GM19372 (cell line): ENCODE data around the gene ZNF547.
"Not testable (repeated sequence)": the region's sequence is repeated elsewhere in the genome, so short reads cannot be mapped to it uniquely, and the experiment has no call there.

Experiments used
- ATAC-seq: cut with Tn5 transposase; IDR thresholded peaks from one replicate; pipeline ENCODE4 v1.9.1; 2021; ENCODE audit warnings: mild to moderate bottlenecking, low read depth, moderate library complexity; ENCODE audit not compliant: unreplicated experiment

The ZNF547 gene

DNA sequence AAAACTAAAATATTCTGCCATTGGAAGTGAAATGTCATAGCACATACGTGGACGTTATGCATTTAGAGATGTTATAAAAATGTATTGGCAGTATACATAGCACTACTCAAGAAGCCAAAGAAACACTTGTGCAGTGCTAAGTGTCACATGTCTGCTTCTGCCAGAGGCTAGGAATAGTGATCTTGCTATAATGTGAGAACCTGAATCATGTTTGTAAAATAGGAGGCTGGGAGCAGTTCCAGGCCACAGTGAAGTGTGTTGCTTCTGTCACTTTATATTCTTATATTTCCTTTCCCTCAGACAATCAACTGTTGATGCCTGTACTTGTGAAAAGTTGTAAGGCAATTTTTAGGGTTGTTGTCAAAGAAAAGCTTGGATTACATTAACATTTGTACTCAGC lies 3.4 kb downstream of the ZNF547 start:
- ATAC-seq = no peak

DNA sequence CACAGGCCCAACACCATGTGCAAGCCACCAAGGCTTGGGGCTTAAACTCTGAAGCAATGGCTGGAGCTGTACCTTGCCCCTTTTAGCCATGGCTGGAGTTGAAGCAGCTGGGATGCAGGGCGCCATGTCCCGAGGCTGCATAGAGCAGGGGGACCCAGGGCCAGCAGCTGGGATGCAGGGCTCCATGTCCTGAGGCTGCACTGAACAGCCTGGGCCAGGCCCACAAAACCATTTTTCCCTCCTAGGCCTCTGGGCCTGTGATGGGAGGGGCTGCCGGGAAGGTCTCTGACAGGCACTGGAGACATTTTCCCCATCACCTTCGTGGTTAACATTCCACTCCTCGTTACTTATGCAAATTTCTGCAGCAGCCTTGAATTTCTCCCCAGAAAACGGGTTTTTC lies 10.8 kb downstream of the ZNF547 start:
- no peak for ATAC-seq

DNA sequence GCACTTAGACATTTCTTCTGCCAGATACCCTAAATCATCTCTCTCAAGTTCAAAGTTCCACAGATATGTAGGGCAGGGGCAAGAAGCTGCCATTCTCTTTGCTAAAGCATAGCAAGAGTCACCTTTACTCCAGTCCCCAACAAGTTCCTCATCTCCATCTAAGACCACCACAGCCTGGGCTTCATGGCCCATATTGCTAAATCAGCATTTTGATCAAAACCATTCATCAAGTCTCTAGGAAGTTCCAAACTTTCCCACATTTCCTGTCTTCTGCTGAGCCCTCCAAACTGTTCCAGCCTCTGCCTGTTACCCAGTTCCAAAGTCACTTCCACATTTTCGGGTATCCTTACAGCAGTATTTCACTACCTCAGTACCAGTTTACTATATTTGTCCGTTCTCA lies 11.3 kb downstream of the ZNF547 start:
- ATAC-seq = not testable (repeated sequence)

DNA sequence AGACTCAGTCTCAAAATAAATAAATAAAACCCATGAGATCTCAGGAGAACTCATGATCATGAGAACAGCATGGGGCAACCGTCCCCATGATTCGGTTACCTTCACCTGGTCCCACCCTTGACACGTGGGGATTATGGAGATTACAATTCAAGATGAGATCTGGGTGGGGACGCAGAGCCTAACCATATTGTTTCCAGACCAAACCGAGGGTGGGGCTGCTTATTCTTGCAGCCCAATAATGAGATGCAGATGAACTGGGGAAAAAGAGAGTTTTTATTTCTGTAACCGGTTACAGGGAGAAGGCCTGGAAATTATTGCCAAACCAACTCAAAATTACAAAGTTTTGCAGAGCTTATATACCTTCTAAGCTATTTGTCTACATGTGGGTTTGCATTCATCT lies 12.8 kb downstream of the ZNF547 start:
- no peak for ATAC-seq

DNA sequence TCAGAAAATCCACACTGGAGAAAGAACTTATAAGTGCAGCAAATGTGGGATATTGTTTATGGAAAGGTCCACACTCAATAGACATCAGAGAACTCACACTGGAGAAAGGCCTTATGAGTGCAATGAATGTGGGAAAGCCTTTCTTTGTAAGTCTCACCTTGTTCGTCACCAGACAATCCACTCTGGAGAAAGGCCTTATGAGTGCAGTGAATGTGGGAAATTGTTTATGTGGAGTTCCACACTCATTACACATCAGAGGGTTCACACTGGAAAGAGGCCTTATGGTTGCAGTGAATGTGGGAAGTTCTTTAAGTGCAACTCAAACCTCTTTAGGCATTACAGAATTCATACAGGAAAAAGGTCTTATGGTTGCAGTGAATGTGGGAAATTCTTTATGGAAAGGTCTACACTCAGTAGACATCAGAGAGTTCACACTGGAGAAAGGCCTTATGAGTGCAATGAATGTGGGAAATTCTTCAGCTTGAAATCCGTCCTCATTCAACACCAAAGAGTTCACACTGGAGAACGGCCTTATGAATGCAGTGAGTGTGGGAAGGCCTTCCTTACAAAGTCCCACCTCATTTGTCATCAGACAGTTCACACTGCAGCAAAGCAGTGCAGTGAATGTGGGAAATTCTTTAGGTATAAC lies 14.3 kb downstream of the ZNF547 start:
- ATAC-seq = no peak

DNA sequence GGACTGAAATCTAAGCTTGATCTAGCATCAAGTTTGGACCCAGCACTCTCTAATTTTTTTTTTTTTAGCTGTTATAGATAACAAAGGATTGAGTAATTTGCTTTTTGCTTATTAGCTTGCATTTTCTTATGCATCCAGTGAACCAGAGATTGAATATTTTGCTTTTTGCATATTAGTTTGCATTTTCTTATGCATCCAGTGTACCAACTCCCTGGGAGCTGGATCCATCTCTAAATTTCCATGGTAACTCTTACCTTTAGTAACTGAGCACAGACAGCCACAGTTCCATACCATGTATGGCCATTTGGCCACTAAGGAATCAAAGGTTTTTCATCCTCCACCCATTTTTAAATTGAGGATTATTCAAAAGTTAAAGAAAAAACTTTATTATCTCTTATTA lies 17.6 kb downstream of the ZNF547 start:
- no peak for ATAC-seq

DNA sequence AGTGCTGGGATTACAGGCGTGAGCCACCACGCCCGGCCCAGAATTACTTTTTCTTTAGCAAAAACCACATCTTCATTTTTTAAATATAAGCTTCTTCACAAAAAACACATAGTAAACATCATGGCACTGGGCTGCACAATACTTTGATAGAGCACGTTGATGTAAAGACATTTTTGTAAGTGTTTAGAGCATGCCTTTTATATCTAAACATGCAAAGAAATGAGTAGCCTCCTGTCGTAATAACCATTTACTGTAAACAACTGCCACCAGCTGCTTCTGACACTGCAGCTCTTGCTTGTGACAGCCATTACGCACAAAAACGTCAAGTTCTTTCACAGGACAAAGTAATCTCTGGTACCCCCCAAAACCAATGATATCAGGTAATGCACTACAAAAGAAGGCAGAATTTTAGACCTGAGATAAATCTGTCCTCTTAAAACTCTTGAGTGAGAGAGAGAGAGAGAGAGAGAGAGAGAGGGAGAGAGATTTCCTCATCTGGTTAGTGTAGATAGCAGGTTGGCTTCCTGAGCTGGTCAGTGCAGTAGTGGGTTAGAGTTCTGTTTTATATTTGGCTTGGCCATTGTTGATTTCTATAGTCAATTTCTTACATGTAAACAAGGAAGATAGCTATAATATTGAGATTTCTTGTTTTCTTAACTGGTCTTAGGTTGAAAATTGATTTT lies 19.6 kb downstream of the ZNF547 start:
- no peak for ATAC-seq

DNA sequence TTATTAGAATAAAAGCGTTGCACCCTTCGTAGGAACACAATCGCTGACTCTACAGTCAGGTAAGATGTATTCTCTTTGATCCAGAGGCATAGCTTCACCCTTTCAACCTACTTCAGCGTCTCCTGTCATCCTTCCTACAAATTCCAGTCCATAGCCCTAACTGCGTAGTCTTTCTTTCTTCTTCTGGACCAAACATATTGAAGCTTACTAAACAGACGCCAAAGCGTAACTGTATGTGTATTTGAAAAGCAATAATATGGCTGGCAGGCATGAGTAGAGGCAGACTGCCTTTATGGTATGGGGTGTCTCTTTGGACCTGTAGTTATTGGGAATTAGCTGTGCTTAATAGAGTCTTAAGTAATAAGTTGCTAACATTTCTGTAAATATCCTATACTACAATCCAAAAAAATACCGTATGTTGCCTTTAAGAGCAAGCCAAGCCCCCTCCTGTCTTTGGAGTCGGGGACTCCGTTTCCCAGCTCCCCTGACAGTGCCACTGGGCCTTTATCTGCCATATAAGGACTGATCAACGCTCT lies 25.9 kb downstream of the ZNF547 start:
- no peak for ATAC-seq

DNA sequence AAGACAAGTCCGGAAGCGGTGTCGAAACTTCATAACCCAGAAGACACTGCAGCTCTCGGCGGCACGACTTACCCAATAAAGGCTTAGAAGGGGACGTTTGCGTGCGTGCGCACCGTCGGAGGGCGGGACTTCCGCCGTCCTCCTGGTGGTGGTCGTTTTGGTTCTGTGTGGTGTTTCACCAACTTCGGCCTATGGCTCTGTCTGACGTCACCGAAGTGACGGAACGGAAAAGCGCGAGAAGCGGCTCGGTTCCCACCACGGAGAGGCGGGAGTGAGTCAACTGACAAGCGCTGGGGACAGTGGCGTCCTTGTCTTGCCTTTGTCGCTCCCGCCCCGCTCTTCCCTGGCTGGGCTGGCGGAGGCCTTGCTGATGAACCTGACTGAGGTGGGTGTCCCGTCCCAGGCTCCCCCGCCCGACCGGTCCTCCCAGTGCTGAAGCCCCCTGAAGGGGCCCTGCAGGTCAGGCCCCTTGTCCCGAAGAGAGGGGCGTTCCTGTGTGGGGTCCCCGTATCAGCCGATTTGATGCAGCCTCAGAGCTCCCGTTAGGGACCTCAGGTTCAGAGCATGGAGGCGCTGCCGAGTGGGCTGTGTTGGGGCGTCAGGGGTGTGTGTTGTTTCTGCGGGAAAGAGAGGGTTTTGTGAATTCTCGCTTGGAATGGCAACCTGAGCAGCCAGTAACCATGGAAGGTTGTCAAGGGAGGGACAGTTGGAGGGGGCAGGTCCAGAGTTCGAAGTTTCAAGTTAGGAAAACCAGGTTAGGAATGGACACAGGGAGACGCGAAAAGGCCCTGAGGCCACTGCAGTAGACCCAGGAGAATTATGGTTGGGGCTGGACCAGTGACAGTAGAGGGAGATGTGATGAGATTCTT lies 26.6 kb downstream of the ZNF547 start, which contains the start of gene ZNF548:
ZNF548 (plus strand) TSS at position 125 of the 869 bp plus-strand sequence; CDS start at position 371, 246 bp downstream.
- peak; percentile 97 for ATAC-seq

DNA sequence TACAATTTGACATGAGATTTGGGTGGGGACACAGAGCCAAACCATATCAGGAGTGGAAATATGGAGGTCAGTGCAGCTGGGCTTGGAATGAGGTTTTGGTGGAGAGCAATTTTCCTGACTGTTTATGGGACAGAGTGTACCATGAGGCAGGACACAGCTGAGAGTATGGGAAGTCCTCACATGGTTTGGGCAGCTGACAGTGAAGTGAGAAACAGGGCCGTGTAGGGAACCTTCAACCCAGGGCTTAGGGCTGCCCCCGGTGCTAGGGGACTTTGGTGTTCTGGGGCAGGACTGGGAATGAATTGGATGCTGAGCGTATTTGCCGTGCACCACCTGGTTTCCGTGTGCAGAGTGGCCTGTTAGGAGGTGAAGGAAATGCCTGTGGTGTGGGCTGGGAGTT lies 32.4 kb downstream of the ZNF547 start:
- ATAC-seq = no peak

DNA sequence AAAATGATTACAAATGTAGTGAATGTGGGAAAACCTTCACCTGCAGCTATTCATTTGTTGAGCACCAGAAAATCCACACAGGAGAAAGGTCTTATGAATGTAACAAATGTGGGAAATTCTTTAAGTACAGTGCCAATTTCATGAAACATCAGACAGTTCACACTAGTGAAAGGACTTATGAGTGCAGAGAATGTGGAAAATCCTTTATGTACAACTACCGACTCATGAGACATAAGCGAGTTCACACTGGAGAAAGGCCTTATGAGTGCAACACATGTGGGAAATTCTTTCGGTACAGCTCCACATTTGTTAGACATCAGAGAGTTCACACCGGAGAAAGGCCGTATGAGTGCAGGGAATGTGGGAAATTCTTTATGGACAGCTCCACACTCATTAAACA lies 35.5 kb downstream of the ZNF547 start:
- no peak for ATAC-seq

DNA sequence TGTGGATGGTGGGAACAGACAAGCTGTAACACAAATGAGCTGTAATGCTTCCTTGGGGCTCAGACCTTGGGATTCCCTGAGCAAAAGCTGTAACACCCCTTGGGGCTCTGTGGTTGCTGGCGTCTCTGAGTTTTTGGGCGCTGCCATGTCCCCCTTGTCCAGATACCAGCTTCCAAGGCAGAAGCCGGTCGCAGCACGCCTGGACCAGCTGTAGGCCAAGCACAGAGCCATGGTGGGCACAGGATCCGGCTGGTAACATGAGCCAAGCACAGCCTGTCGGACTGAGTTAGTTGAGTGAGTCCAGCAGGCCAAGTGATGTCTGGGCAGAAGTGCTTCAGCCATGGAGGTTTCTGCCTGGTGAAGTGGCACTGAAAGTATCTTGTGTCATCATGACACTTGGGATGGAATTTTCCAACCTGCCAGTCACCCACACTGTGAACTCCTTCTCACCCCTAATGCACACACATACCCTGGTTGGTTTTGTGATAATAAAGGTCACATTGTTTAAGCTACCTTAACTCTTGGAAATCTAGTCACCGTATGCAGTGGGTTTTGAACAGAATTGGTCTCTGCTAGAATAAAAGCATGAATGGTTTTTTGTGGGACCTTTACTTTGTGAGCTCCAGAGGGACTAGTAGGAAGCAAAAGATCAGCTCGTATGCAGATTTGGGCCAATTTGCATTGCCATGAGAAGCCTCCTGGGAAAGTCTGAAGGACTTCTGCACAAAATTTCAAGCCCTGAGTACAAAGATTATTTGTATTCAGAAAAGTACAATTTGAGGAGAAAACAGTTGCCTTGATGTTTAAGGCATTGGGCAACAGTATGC lies 40.6 kb downstream of the ZNF547 start:
- no peak for ATAC-seq

DNA sequence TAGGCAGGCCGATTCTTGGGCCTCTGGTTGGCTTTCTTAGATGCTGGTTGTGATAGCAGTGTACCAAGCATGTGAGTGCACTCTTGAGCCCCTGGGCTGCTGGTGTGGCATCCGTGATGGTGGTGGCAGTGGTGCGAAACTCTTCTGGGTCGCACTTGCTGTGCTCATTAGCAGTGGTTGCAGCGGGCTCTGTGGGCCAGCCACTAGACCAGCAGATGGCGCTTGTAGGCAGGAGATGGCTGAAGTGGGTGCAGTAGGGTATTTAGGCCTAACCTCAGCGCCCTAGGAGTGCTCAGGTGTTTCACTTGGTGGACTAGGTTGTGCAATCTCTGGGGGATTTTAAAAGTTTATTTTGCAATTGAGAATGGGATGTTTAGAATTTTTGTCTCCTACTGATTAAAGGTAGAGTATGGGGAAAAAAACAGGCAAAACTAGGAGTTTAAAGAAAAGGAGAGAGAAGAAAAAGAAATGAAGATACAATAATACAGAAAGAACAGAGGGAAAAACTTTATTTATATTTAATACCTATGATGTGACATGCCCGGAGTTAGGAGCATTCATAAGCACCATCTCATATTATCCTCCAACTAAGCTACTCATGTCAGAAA lies 43.3 kb downstream of the ZNF547 start:
- no peak for ATAC-seq

DNA sequence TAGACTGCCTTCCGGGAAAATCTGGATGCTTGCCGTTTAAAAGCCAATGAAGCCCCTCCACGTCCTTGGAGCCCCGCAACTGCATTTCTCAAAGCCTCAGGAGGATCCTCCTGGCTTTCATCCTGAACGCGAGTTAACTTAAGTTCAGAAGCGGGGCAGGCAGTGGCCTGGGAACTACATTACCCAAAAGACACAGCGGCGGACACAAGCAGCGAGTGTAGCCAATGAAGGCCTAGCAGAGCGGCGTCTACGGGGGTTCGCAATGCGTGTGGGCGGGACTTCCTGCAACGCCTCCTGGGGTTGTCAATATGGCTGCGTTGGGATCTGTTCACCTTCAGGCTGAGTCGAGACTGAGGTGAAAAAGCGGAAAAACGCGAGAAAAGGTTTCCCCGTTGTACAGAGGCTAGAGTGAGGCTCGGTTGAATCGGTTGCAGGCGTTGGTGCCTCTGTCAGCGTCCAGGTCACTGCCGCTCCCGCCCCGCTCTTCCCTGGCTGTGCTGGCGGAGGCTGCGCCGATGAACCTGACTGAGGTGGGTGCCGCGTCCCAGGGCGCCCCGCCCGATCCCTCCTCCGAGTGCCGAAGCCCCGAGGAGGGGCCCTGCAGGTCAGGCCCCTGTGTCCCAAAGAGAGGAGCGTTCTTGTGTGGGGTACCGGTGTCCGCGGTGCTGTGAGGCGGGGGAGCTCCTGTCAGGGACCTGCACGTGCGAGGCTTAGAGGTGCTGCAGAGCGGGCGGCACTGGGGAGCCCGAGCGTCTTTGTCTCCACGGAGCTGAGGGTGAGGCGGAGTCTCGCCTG lies 47.7 kb downstream of the ZNF547 start, which contains the start of gene ZNF17:
ZNF17 (plus strand) TSS at position 285 of the 795 bp plus-strand sequence. CDS start 2,455 bp downstream, outside the sequence.
- peak; percentile 99 for ATAC-seq

DNA sequence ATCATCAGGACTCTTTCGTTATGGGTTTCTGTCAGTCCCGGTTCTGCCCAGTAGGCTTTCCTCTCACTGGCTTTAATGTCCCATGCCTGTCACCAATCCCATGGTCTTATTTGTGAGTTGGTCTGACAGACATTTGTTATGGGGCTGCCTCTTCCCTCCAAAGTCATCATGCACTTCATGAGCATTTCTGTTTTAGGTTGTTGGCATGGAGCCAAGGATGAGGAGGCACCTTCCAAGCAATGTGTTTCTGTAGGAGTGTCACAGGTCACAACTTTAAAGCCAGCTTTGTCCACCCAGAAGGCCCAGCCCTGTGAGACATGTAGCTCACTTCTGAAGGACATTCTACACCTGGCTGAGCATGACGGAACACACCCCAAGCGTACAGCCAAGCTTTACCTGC lies 56.1 kb downstream of the ZNF547 start:
- ATAC-seq = no peak

DNA sequence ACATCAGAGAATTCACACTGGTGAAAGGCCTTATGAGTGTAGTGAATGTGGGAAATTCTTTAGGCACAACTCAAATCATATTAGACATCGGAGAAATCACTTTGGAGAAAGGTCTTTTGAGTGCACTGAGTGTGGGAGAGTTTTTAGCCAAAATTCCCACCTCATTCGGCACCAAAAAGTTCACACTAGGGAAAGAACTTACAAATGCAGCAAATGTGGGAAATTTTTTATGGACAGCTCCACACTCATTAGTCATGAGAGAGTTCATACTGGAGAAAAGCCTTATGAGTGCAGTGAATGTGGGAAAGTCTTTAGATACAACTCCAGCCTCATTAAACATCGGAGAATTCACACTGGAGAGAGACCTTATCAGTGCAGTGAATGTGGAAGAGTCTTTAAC lies 57.7 kb downstream of the ZNF547 start:
- no peak for ATAC-seq
